H54 (cell line): Measurements from ENCODE around the gene GIGYF2.

ENCODE experiments used
- DNase-seq: peaks from one replicate; pipeline ENCODE4 v3.0.0; 2011; ENCODE audit warnings: low spot score, mixed read lengths; ENCODE audit not compliant: insufficient read length
- FAIRE-seq: peaks from 3 replicates; lab custom pipeline; 2011; peaks lifted over from hg19 to GRCh38; lab: Jason Lieb, UNC
- POLR2A ChIP-seq: IDR thresholded peaks from 2 replicates; pipeline ENCODE4 v1.6.1; 2011; ENCODE audit warnings: low read depth, mild to moderate bottlenecking, low read length

Gene GIGYF2

DNA sequence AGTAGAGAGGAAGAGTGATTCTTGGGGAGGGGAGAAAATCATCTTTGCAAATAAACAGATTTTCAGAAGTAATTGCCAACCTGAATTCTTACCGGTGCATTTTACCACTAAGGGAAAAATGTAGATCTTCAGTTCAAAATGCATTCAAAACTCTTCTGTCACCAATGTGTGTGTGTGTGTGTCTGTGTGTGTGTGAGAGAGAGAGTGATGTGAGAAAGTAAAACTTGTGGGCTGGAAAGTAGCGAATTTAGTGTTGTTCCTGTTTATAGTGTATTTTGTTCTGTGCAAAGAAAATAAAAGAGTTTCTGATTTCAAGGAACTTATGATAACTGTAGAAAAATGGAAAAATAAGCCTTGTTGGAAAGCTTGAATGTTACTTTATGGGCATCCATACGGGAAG lies 52.2 kb downstream of the GIGYF2 start:
- TF ChIP-seq POLR2A = no peak
- FAIRE-seq (no peak), DNase-seq (no peak)

- no peak for TF ChIP-seq POLR2A
- FAIRE-seq (no peak), DNase-seq (no peak)
These were observed 53.1 kb downstream of the GIGYF2 start for GRCh38 chr2:232750135-232750671.

GRCh38 chr2:232757905-232758304 lies 60.8 kb downstream of the GIGYF2 start:
- FAIRE-seq = no peak
- DNase-seq = no peak
- no peak for TF ChIP-seq POLR2A

DNA sequence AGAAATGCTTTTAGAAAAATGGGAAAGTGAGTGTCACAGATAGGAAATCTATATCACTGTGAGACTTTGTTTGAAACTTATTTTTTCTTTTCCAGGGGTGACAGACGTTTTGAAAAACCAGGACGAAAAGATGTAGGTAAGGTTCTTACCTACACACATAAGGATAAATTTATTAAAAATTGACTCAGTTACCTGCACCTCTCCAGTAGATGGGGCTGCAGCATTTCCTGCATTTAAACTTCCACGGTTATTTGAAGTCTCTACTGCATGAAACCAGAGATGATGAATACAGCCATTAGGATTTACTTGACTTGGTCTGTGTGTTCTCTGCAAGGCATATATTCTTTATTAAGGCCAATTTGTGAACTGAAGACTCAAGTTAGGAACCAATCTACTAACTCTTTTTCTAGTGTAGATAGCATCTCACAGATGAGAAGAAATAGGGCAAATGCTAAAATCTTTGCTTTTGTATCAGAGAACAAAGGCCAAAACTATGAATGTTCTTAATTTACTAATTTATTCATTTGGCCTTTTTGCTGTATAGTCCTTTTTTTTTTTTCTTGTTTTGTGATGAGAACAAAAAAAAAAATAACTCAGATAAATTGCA lies 64.3 kb downstream of the GIGYF2 start:
- FAIRE-seq (peak; percentile 69), DNase-seq (no peak)
- no peak for TF ChIP-seq POLR2A

DNA sequence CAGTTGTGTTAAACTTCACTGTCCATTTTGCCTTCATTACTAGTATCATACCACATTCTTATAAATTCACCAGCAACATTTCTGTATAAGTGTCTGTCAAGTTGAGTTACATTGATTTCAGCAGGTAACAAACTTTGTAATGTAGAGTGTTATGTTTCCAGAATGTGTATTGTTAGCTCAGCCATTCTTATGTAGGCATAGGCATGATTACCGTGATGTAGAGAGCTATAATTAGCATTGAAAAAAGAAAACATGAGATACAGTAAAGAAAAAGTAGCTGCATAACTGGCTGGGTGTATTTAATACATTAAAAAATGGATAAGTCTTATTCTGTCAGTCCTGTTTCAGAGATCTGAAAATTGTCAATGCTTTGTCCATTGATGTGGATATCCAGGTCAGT lies 70.7 kb downstream of the GIGYF2 start:
- DNase-seq (no peak), FAIRE-seq (peak; percentile 52)
- no peak for TF ChIP-seq POLR2A

DNA sequence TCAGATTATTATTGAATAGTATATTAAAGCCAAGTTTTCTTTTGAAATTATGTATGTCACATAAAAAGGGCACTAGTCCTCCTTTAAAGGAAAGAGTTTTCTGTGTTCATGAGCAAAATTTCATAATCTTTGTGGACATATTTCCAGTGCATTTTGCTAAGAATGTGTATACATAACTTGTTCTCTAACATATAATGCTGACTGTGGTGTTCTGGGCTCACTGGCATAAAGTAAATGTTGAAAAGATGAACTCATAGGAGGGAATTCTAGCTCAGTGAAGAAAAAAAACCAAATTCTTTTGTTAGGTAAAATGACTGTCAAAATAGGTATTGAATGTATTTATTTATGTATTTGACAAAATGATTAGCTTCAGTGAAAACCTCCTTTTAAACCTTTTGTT lies 73.1 kb downstream of the GIGYF2 start:
- no peak for TF ChIP-seq POLR2A
- FAIRE-seq (no peak), DNase-seq (no peak)

DNA sequence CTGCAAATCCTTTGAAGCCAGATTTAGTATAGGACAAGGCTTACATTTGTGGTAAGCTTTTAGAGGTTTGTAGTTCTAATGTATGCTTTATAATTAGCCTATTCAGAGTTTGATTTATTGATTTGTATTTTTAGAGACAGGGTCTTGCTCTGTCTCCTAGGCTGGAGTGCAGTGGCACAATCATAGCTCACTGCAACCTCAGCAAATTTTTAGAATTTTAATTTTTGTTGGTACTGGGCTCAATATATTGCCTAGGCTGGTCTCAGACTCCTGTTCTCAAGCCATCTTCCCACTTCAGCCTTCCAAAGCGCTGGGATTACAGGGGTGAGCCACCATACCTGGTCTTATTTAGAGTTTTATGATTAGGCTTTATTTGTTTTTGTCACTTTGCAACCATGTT lies 74.7 kb downstream of the GIGYF2 start:
- no peak for DNase-seq
- FAIRE-seq = no peak
- TF ChIP-seq POLR2A = no peak

DNA sequence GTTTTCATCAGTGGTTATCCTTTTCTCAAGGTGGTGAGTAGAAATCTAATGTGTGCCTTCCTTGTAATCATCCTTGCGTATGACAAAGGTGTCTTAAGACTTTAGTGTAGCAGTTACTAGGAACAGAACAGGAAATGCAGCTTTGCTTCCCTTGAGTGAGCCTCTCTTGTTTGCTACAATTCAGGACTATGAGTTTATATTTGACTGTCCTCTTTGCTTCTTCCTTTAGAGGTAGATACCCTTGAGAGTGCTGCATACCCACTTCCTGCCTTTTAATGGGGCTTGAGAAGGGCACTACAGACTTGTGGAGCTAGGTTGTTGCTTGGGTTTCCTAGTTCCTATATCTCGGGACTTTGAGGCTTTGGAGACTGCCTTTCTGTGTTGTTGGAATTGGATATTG lies 75.4 kb downstream of the GIGYF2 start:
- DNase-seq (no peak), FAIRE-seq (no peak)
- TF ChIP-seq POLR2A = no peak

- no peak for TF ChIP-seq POLR2A
- no peak for FAIRE-seq
- no peak for DNase-seq
These were observed 76.7 kb downstream of the GIGYF2 start for GRCh38 chr2:232773815-232774214.

GRCh38 chr2:232776435-232776834 lies 79.3 kb downstream of the GIGYF2 start, which contains the start of gene KCNJ13:
KCNJ13 (minus strand) TSS chr2:232776565; CDS start chr2:232771362, 5,203 bp downstream.
- FAIRE-seq = no peak
- TF ChIP-seq POLR2A = no peak
- no peak for DNase-seq

GRCh38 chr2:232777276-232777675 lies 80.1 kb downstream of the GIGYF2 start:
- FAIRE-seq (no peak), DNase-seq (no peak)
- TF ChIP-seq POLR2A = no peak

DNA sequence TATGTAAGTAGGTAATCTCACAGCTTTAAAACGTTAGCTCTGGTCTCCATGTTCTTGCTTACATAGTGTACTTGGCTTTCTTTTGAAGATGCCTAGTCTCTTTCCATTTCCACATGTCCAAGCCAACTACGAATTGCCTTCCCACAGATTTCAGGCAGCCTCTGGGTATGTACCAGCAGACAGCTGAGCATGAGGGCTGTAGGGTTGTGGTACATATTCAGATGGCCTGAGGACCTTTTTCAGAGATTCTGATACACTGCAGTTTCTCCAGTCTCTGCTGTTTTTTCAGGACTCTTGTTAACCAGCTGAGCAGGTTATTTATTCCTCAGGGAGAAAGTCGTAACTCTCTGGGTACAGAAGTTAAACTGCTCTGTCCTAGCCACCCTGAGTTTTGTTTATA lies 82.3 kb downstream of the GIGYF2 start:
- no peak for FAIRE-seq
- no peak for DNase-seq
- TF ChIP-seq POLR2A = no peak

DNA sequence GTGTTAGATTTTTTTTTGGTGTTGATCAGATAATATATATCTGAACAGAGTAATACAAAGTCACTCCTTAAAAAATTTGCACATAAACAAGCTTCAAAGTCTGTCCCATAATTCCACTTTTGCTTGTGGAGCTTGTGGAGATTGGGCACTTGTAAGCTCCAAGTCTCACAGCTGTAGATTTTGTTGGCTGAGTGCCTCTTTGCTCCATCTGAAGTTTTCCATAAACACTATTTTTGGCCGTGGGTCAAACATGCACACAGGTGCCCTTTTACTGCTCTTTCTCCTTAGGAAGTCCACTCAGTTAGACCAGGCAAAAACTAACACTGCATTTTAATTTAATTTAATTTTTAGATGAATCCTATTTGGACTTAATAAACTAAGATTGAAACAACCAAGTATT lies 82.8 kb downstream of the GIGYF2 start:
- FAIRE-seq (no peak), DNase-seq (no peak)
- TF ChIP-seq POLR2A = no peak

DNA sequence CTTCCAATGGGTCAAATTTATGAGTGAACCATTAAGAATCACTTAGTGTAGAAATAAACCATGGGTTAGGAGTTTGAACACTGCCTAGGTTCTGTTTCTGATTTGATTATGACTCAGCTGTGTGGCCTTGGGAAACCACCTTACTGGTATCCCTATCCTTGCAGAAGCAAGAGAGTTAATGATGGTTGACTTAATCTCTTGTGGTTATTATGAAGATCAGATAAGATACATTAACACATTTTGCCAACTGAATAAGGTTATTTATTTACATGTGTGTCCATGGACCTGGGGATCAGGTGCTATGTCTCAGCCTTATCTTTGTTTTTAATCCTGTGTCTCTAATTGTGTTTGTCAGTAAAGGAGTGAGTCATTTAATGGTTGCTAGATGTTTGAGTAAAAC lies 84.6 kb downstream of the GIGYF2 start:
- peak; percentile 22 for DNase-seq
- FAIRE-seq = peak; percentile 86
- no peak for TF ChIP-seq POLR2A

DNA sequence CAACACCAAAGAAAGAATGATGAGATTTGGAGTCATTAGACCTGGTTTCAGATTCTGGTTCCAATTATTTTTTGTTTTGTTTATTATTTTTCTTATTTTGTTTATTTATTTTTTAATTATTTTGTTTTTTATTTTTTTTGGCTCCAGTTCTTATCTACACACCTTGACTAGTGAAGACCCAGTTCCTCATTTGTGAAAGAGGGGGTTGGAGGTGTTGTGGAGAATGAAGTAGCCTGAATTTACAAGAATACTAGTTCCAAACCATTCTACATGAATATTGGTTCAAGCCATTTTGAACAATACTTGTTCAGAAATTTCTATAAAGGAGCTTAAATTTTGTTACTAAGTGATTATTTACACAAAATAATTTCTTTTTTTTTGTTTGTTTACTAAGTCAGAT lies 86.1 kb downstream of the GIGYF2 start:
- FAIRE-seq = no peak
- DNase-seq = no peak
- TF ChIP-seq POLR2A = no peak
